K562 (cell line): ENCODE results near the gene NPEPPS. TPM values are rescaled to one million over a fixed set of nuclear protein-coding genes. Genes with fewer than 3 reads are reported as not detected.

Source experiments
- BCL6 ChIP-seq: fragments of 250-450 bp; sonication (Bioruptor Pico); IDR thresholded peaks from 2 replicates; pipeline ENCODE4 v1.4.0; 2020
- BRD9 ChIP-seq: fragments of 450-650 bp; IDR thresholded peaks from 2 replicates; pipeline ENCODE4 v1.6.1; 2018; ENCODE audit warnings: low read depth; ENCODE audit not compliant: partially characterized antibody
- CSDE1 ChIP-seq, 2 experiments: fragments of 450-650 bp; IDR thresholded peaks; 2 replicates each; pipeline ENCODE4 v1.6.1; 2016; ENCODE audit warnings: mild to moderate bottlenecking in 1 of 2
- FOXA1 ChIP-seq: fragments of 450-650 bp; IDR thresholded peaks from 2 replicates; pipeline ENCODE4 v1.6.1; 2016; ENCODE audit warnings: mild to moderate bottlenecking, borderline replicate concordance
- FUS ChIP-seq: fragments of 200-400 bp; formaldehyde crosslinking; optimal IDR thresholded peaks from 2 replicates; pipeline ENCODE3; 2017; ENCODE audit warnings: low read depth, low read length
- ILF3 ChIP-seq: fragments of 450-650 bp; IDR thresholded peaks from 2 replicates; pipeline ENCODE4 v1.6.1; 2018; ENCODE audit warnings: antibody characterized with exemption, mild to moderate bottlenecking, moderate library complexity, borderline replicate concordance
- ILK ChIP-seq: fragments of 450-650 bp; IDR thresholded peaks from 2 replicates; pipeline ENCODE4 v1.6.1; 2016; ENCODE audit warnings: missing genetic modification characterization, low read depth, mild to moderate bottlenecking, missing compliant biosample characterization, moderate library complexity, borderline replicate concordance
- KDM2B ChIP-seq: fragments of 250-450 bp; sonication (Bioruptor Pico); IDR thresholded peaks from 2 replicates; pipeline ENCODE4 v1.8.0; 2021; ENCODE audit warnings: mild to moderate bottlenecking, moderate library complexity
- MEF2A ChIP-seq: IDR thresholded peaks from 2 replicates; pipeline ENCODE4 v1.6.1; 2011; ENCODE audit warnings: low read depth, mild to moderate bottlenecking, low read length, moderate library complexity; ENCODE audit not compliant: control insufficient read depth
- MTA1 ChIP-seq: fragments of 450-650 bp; IDR thresholded peaks from 2 replicates; pipeline ENCODE4 v1.6.1; 2017; ENCODE audit warnings: borderline replicate concordance
- MYNN ChIP-seq, 2 experiments: sonication (generic); formaldehyde crosslinking in 1 of 2; IDR thresholded peaks; 2 replicates each; pipeline versions ENCODE4 v1.5.0 to v1.6.1; 2016 to 2020; ENCODE audit warnings: antibody characterized with exemption in 1 of 2, missing genetic modification reagents in 1 of 2
- NFATC3 ChIP-seq: fragments of 450-650 bp; IDR thresholded peaks from 2 replicates; pipeline ENCODE4 v1.6.1; 2017; ENCODE audit warnings: mild to moderate bottlenecking
- NFRKB ChIP-seq: fragments of 450-650 bp; IDR thresholded peaks from 2 replicates; pipeline ENCODE4 v1.6.1; 2016; ENCODE audit warnings: low read depth
- PML ChIP-seq: IDR thresholded peaks from 2 replicates; pipeline ENCODE4 v1.6.1; 2012; ENCODE audit warnings: low read length, inconsistent platforms
- POLR2AphosphoS2 ChIP-seq: IDR thresholded peaks from 2 replicates; pipeline ENCODE4 v1.6.1; 2012; ENCODE audit warnings: low read length, improper control_type of control experiment
- POLR3G ChIP-seq: IDR thresholded peaks from 2 replicates; pipeline ENCODE4 v1.6.1; 2011; ENCODE audit not compliant: insufficient read length, insufficient replicate concordance; ENCODE audit errors: extremely low read depth
- PRPF4 ChIP-seq: fragments of 200-400 bp; formaldehyde crosslinking; IDR thresholded peaks from one replicate; pipeline ENCODE4 v1.6.1; 2017; ENCODE audit warnings: low read length, low read depth, mild to moderate bottlenecking; ENCODE audit not compliant: insufficient read depth, poor library complexity, severe bottlenecking
- RBFOX2 ChIP-seq: fragments of 200-400 bp; formaldehyde crosslinking; IDR thresholded peaks from 2 replicates; pipeline ENCODE4 v1.6.1; 2017; ENCODE audit warnings: low read depth, mild to moderate bottlenecking, low read length, moderate library complexity
- SMARCE1 ChIP-seq: fragments of 450-650 bp; IDR thresholded peaks from 2 replicates; pipeline ENCODE4 v1.7.1; 2016; ENCODE audit warnings: mild to moderate bottlenecking
- SOX6 ChIP-seq: fragments of 450-650 bp; IDR thresholded peaks from 2 replicates; pipeline ENCODE4 v1.6.1; 2014; ENCODE audit warnings: mild to moderate bottlenecking
- SPI1 ChIP-seq: IDR thresholded peaks from 2 replicates; pipeline ENCODE4 v1.6.1; 2011; ENCODE audit warnings: low read depth, low read length, control low read depth, borderline replicate concordance
- TARDBP ChIP-seq: fragments of 450-650 bp; IDR thresholded peaks from 2 replicates; pipeline ENCODE4 v1.6.1; 2016
- TRIM28 ChIP-seq: fragments of 450-650 bp; IDR thresholded peaks from 2 replicates; pipeline ENCODE4 v1.6.1; 2017
- ZNF583 ChIP-seq: fragments of 250-450 bp; sonication (Bioruptor Pico); IDR thresholded peaks from 2 replicates; pipeline ENCODE4 v1.4.0; 2020
- ZNF766 ChIP-seq: fragments of 200-800 bp; sonication (Bioruptor generic); conservative IDR thresholded peaks from 2 replicates; pipeline ENCODE4 v1.6.1; 2016; ENCODE audit warnings: missing genetic modification characterization, missing compliant biosample characterization
- polyA plus RNA-seq, 8 experiments: library from polyadenylated mRNA; depleted of rRNA in 4 of 8; stranded (reverse) in 5 of 8; unstranded in 3 of 8; fragments of >200 nt; fragmentation: Nextera tagmentation in 2 of 8; fragmentation: Illumina TruSeq in 1 of 8; extraction: Ambion mirVana in 2 of 8; extraction: Trizol in 1 of 8; gene quantifications; 2 replicates each; pipeline versions ENCODE4 v1.2.1 to v1.2.3, GENCODE V29; 2011 to 2014; ENCODE audit warnings: inconsistent platforms in 1 of 8, missing spikeins in 1 of 8
- total RNA-seq, 7 experiments: library from RNA; depleted of rRNA in 6 of 7; stranded (reverse); fragments of >200 nt in 6 of 7; fragmentation: Illumina TruSeq in 2 of 7; extraction: Trizol in 2 of 7; gene quantifications; 2 replicates each; pipeline versions ENCODE4 v1.2.1 to v1.2.3, GENCODE V29; 2011 to 2021; ENCODE audit warnings: low replicate concordance in 1 of 7
- TF ChIP-seq, protein P1 (sequence below): sonication (generic); formaldehyde crosslinking; IDR thresholded peaks from 2 replicates; pipeline ENCODE4 v1.5.0; 2020; ENCODE audit warnings: missing genetic modification reagents
- TF ChIP-seq, protein P2 (sequence below): fragments of 250-450 bp; sonication (Bioruptor Pico); IDR thresholded peaks from 2 replicates; pipeline ENCODE4 v1.4.0; 2020; ENCODE audit warnings: borderline replicate concordance
- TF ChIP-seq, protein P3 (sequence below): fragments of 450-650 bp; conservative IDR thresholded peaks from 2 replicates; pipeline ENCODE4 v1.6.1; 2016; ENCODE audit warnings: missing genetic modification characterization, low read depth, mild to moderate bottlenecking, missing compliant biosample characterization, moderate library complexity

The NPEPPS gene
- total and polyA plus RNA-seq, 9 of the 15 experiments (the other 6 are each of a cell fraction or from before 2014, with no cell fraction given), result 21.4 to 108 (median 46.0) TPM

DNA sequence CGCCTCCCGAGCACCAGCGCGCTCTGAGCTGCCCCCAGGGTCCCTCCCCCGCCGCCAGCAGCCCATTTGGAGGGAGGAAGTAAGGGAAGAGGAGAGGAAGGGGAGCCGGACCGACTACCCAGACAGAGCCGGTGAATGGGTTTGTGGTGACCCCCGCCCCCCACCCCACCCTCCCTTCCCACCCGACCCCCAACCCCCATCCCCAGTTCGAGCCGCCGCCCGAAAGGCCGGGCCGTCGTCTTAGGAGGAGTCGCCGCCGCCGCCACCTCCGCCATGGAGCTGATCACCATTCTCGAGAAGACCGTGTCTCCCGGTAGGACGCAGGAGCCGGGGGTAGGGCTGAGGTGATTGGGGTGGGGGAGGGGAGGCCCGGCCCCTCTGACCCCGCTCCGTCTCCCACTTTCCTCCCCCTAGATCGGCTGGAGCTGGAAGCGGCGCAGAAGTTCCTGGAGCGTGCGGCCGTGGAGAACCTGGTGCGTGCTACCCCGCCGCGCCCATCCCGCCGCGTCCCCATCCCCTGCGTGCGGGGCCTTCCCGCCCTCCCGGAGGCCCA, 119.1 kb downstream of the NPEPPS start (continued):
- TF ChIP-seq, protein P1, sequence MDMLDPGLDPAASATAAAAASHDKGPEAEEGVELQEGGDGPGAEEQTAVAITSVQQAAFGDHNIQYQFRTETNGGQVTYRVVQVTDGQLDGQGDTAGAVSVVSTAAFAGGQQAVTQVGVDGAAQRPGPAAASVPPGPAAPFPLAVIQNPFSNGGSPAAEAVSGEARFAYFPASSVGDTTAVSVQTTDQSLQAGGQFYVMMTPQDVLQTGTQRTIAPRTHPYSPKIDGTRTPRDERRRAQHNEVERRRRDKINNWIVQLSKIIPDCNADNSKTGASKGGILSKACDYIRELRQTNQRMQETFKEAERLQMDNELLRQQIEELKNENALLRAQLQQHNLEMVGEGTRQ (CRISPR knock-in tag), result no peak
- no peak for TF ChIP-seq MTA1
- no peak for TF ChIP-seq BCL6 (CRISPR knock-in tag)
- no peak for TF ChIP-seq BRD9
- TF ChIP-seq MEF2A, result no peak
- TF ChIP-seq, protein P2, sequence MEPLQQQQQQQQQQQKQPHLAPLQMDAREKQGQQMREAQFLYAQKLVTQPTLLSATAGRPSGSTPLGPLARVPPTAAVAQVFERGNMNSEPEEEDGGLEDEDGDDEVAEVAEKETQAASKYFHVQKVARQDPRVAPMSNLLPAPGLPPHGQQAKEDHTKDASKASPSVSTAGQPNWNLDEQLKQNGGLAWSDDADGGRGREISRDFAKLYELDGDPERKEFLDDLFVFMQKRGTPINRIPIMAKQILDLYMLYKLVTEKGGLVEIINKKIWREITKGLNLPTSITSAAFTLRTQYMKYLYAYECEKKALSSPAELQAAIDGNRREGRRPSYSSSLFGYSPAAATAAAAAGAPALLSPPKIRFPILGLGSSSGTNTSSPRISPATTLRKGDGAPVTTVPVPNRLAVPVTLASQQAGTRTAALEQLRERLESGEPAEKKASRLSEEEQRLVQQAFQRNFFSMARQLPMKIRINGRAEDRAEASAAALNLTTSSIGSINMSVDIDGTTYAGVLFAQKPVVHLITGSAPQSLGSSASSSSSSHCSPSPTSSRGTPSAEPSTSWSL (CRISPR knock-in tag), result no peak
- TF ChIP-seq RBFOX2, result peak; percentile 86
- TF ChIP-seq TRIM28, result no peak
- no peak for TF ChIP-seq KDM2B (CRISPR knock-in tag)
- TF ChIP-seq ILF3, result no peak
- peak; percentile 67; the same call in 1 of the 2 replicates for TF ChIP-seq SPI1
- TF ChIP-seq, protein P3, sequence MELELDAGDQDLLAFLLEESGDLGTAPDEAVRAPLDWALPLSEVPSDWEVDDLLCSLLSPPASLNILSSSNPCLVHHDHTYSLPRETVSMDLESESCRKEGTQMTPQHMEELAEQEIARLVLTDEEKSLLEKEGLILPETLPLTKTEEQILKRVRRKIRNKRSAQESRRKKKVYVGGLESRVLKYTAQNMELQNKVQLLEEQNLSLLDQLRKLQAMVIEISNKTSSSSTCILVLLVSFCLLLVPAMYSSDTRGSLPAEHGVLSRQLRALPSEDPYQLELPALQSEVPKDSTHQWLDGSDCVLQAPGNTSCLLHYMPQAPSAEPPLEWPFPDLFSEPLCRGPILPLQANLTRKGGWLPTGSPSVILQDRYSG, result no peak
- TF ChIP-seq ZNF766 (CRISPR knock-in tag), result no peak
- 0 out of 2 replicates have a peak, but pooled peaks have one; percentile 10 for TF ChIP-seq NFRKB
- TF ChIP-seq SMARCE1, result no peak
- TF ChIP-seq CSDE1 (IDR thresholded peaks at IDR 0.05), result no peak
- TF ChIP-seq POLR2AphosphoS2, result no peak
- peak; percentile 83 for TF ChIP-seq PRPF4
- TF ChIP-seq ZNF583 (CRISPR knock-in tag), result no peak
- no peak for TF ChIP-seq FOXA1
- TF ChIP-seq MYNN (IDR thresholded peaks at IDR 0.05), result no peak; the same call in 1 of the 2 replicates
- no peak for TF ChIP-seq MYNN (CRISPR knock-in tag; IDR thresholded peaks at IDR 0.05)
- TF ChIP-seq ILK (tag), result no peak
- no peak for TF ChIP-seq POLR3G
- no peak for TF ChIP-seq TARDBP
- no peak for TF ChIP-seq SOX6
- no peak for TF ChIP-seq FUS
- peak; percentile 36 for TF ChIP-seq PML
- TF ChIP-seq NFATC3, result no peak
